A549 (cell line): ENCODE results near the gene DOCK1. TPM values are rescaled to one million over a fixed set of nuclear protein-coding genes. Genes with fewer than 3 reads are reported as not detected.

Source experiments
- ATAC-seq, 2 experiments: fragments of 200-7000 bp in 1 of 2; fragments of >200 bp in 1 of 2; cut with Nextera tagmentation in 1 of 2; cut with Tn5 transposase in 1 of 2; 3 replicates each; pipeline versions ENCODE4 v1.8.0 to v1.9.1; 2018 to 2020; ENCODE audit warnings: mild to moderate bottlenecking in 1 of 2, moderate library complexity in 1 of 2
- CTCF ChIA-PET: fragments of 300-600 bp; sonication (Branson Sonifier 250); formaldehyde crosslinking; extraction: SDS; loops from one replicate; lab custom pipeline; 2021; ENCODE audit warnings: antibody characterized with exemption, inconsistent platforms; lab: Yijun Ruan, JAX
- POLR2A ChIA-PET: fragments of 350-600 bp; formaldehyde crosslinking; extraction: SDS; loops from one replicate; lab custom pipeline; 2021; ENCODE audit warnings: antibody characterized with exemption, inconsistent platforms; lab: Yijun Ruan, JAX
- DNase-seq, 2 experiments: peaks; one replicate each; pipeline versions ENCODE4 v3.0.0 to v3.0.0-alpha.2; 2011 to 2016; ENCODE audit warnings: low read depth in 1 of 2, low spot score in 1 of 2
- FAIRE-seq: peaks from 2 replicates; lab custom pipeline; 2011; peaks lifted over from hg19 to GRCh38; lab: Jason Lieb, UNC
- H3K27ac ChIP-seq, 2 experiments: fragments of >200 bp; sonication (Bioruptor Twin); formaldehyde crosslinking; 3 replicates each; pipeline ENCODE4 v1.5.1; 2016 to 2017
- H3K4me1 ChIP-seq: fragments of >200 bp; sonication (Bioruptor Twin); formaldehyde crosslinking; 3 replicates; pipeline ENCODE4 v1.6.1; 2016
- H3K4me2 ChIP-seq: fragments of >200 bp; sonication (Bioruptor Twin); formaldehyde crosslinking; 3 replicates; pipeline ENCODE4 v1.6.1; 2016
- H3K4me3 ChIP-seq: fragments of >200 bp; sonication (Bioruptor Twin); formaldehyde crosslinking; 3 replicates; pipeline ENCODE4 v1.5.1; 2016
- H3K9me3 ChIP-seq: fragments of >200 bp; sonication (Bioruptor Twin); formaldehyde crosslinking; 3 replicates; pipeline ENCODE4 v1.6.1; 2016
- BCL3 ChIP-seq: fragments of >200 bp; sonication (Bioruptor Twin); formaldehyde crosslinking; IDR thresholded peaks from 3 replicates; pipeline ENCODE4 v1.6.1; 2016
- CHD2 ChIP-seq: fragments of 150-350 bp; IDR thresholded peaks from 2 replicates; pipeline ENCODE4 v1.6.1; 2014; ENCODE audit warnings: low read length; ENCODE audit not compliant: partially characterized antibody
- CHD4 ChIP-seq: fragments of 200-600 bp; sonication (generic); IDR thresholded peaks from 2 replicates; pipeline ENCODE4 v1.6.1; 2016; ENCODE audit warnings: antibody characterized with exemption, mild to moderate bottlenecking, borderline replicate concordance
- EHF ChIP-seq: fragments of 250-450 bp; sonication (Bioruptor Pico); IDR thresholded peaks from 2 replicates; pipeline ENCODE4 v1.5.0; 2020; ENCODE audit warnings: mild to moderate bottlenecking
- FOSL2 ChIP-seq, 2 experiments: fragments of 450-650 bp in 1 of 2; fragments of >200 bp in 1 of 2; sonication (Bioruptor Twin) in 1 of 2; formaldehyde crosslinking; IDR thresholded peaks; 2 replicates each; pipeline versions ENCODE4 v1.5.0 to v1.6.1; 2016 to 2020; ENCODE audit warnings: mild to moderate bottlenecking in 1 of 2, moderate library complexity in 1 of 2
- HES2 ChIP-seq: fragments of >200 bp; sonication (Bioruptor Twin); formaldehyde crosslinking; IDR thresholded peaks from 2 replicates; pipeline ENCODE4 v1.6.1; 2016
- HOXA7 ChIP-seq: fragments of 250-450 bp; sonication (Bioruptor Pico); IDR thresholded peaks from 2 replicates; pipeline ENCODE4 v1.5.0; 2020; ENCODE audit warnings: mild to moderate bottlenecking, moderate library complexity
- JUN ChIP-seq, 2 experiments: fragments of >200 bp; sonication (Bioruptor Twin); formaldehyde crosslinking; IDR thresholded peaks; 2 replicates in 1 of 2; 3 replicates in 1 of 2; pipeline ENCODE4 v1.6.1; 2016 to 2017
- KDM1A ChIP-seq: fragments of 200-600 bp; sonication (generic); IDR thresholded peaks from 2 replicates; pipeline ENCODE4 v1.6.1; 2016; ENCODE audit warnings: low read depth, mild to moderate bottlenecking
- NFE2L2 ChIP-seq: fragments of 150-350 bp; conservative IDR thresholded peaks from 2 replicates; pipeline ENCODE4 v1.6.1; 2014; ENCODE audit warnings: low read length
- NPAS2 ChIP-seq: fragments of 250-450 bp; sonication (Bioruptor Pico); IDR thresholded peaks from 2 replicates; pipeline ENCODE4 v1.8.0; 2022; ENCODE audit warnings: mild to moderate bottlenecking, moderate library complexity, borderline replicate concordance
- PHF8 ChIP-seq: fragments of 200-600 bp; sonication (generic); IDR thresholded peaks from 2 replicates; pipeline ENCODE4 v1.6.1; 2016; ENCODE audit warnings: low read depth, mild to moderate bottlenecking, antibody characterized with exemption, moderate library complexity, borderline replicate concordance
- RAD21 ChIP-seq, 2 experiments: fragments of >200 bp in 1 of 2; sonication (Bioruptor Twin) in 1 of 2; formaldehyde crosslinking in 1 of 2; IDR thresholded peaks in 1 of 2; conservative IDR thresholded peaks in 1 of 2; 2 replicates in 1 of 2; 3 replicates in 1 of 2; pipeline ENCODE4 v1.6.1; 2012 to 2018; ENCODE audit warnings: inconsistent platforms in 1 of 2
- RNF2 ChIP-seq: fragments of 200-600 bp; sonication (generic); IDR thresholded peaks from 2 replicates; pipeline ENCODE4 v1.6.1; 2016; ENCODE audit warnings: low read depth, mild to moderate bottlenecking, antibody characterized with exemption, moderate library complexity, borderline replicate concordance
- SMC3 ChIP-seq: fragments of >200 bp; sonication (Bioruptor Twin); formaldehyde crosslinking; IDR thresholded peaks from 3 replicates; pipeline ENCODE4 v1.6.1; 2018; ENCODE audit warnings: inconsistent platforms
- TP53 ChIP-seq: fragments of 250-450 bp; sonication (Bioruptor Pico); IDR thresholded peaks from 2 replicates; pipeline ENCODE4 v1.5.0; 2021; ENCODE audit warnings: mild to moderate bottlenecking, moderate library complexity
- ZC3H11A ChIP-seq: fragments of 450-650 bp; IDR thresholded peaks from 2 replicates; pipeline ENCODE4 v1.6.1; 2014; ENCODE audit warnings: antibody characterized with exemption, mild to moderate bottlenecking
- WGBS: methylation state at CpG from one replicate; pipeline ENCODE4 v1.1.6; 2017; ENCODE audit errors: missing lambda C conversion rate; 5-methylcytosine and 5-hydroxymethylcytosine counted together
- polyA plus RNA-seq, 4 experiments: library from polyadenylated mRNA; depleted of rRNA in 3 of 4; stranded (reverse); fragments of >200 nt; fragmentation: RNase III in 1 of 4; extraction: RNeasy Plus Mini Kit Qiagen cat#74134 plus additional on column Dnase treatment in 1 of 4; gene quantifications; 2 replicates in 3 of 4; 3 replicates in 1 of 4; pipeline ENCODE4 v1.2.3, GENCODE V29; 2011 to 2017

The DOCK1 gene
- polyA plus RNA-seq, 2 of the 4 experiments (the other 2 are of a cell fraction): 22.6 to 28.2 TPM

GRCh38 chr10:127034790-127035189, 129.6 kb downstream of the DOCK1 start:
- no peak for ATAC-seq
- 88% methylated on average over 5 of the region's 5 CpGs for WGBS
- CTCF ChIA-PET: no interaction called here
- Histone ChIP-seq H3K9me3 (no peaks in the 10 kb centered on the region), H3K4me3 (no peak overlapping the region), H3K4me1 (no peaks in the 10 kb centered on the region), H3K27ac (no peak overlapping the region)
- no peak for DNase-seq
- TF ChIP-seq FOSL2 (IDR thresholded peaks at IDR 0.05): no peak
- no peak for TF ChIP-seq FOSL2 (CRISPR knock-in tag; IDR thresholded peaks at IDR 0.05)
- TF ChIP-seq NPAS2 (CRISPR knock-in tag): no peak
- TF ChIP-seq JUN (IDR thresholded peaks at IDR 0.05): no peak
- TF ChIP-seq CHD2: no peak
- no peak for TF ChIP-seq EHF (CRISPR knock-in tag)
- TF ChIP-seq, all 56 proteins: peak for 0
- FAIRE-seq: no peak
- POLR2A ChIA-PET: no interaction called here
- H3K4me2 ChIP-seq: no peak overlapping the region

- 85% methylated on average over 4 of the region's 4 CpGs for WGBS
- CTCF ChIA-PET: no interaction called here
These were observed 130.6 kb downstream of the DOCK1 start for GRCh38 chr10:127035827-127036226.

GRCh38 chr10:127036987-127037386, 131.8 kb downstream of the DOCK1 start:
- TF ChIP-seq PHF8 (no peak), KDM1A (no peak)
- Histone ChIP-seq H3K4me3 (no peak overlapping the region), H3K9me3 (no peaks in the 10 kb centered on the region), H3K27ac (no peak overlapping the region), H3K4me2 (no peak overlapping the region), H3K4me1 (no peaks in the 10 kb centered on the region)
- CTCF ChIA-PET: interaction anchor here (0.6 kb wide), 1 partner anchor 317 kb away, joined by 4 read pairs; no protein-coding TSS in a partner anchor
- POLR2A ChIA-PET: no interaction called here
- FAIRE-seq (no peak), DNase-seq (no peak), ATAC-seq (no peak)
- WGBS: 96% methylated on average over 4 of the region's 4 CpGs

More at GRCh38 chr10:127035827-127036226, 130.6 kb downstream of the DOCK1 start:
- Histone ChIP-seq H3K4me3 (no peak overlapping the region), H3K4me1 (no peaks in the 10 kb centered on the region), H3K9me3 (no peaks in the 10 kb centered on the region), H3K4me2 (no peak overlapping the region), H3K27ac (no peak overlapping the region)
- POLR2A ChIA-PET: no interaction called here
- no peak for FAIRE-seq
- no peak for ATAC-seq
- TF ChIP-seq ZC3H11A (peak; percentile 75), EHF (CRISPR knock-in tag) (no peak), JUN (IDR thresholded peaks at IDR 0.05) (no peak), RNF2 (no peak)
- no peak for DNase-seq

- Histone ChIP-seq H3K4me1 (no peaks in the 10 kb centered on the region), H3K4me3 (no peak overlapping the region), H3K9me3 (no peaks in the 10 kb centered on the region), H3K27ac (no peak overlapping the region), H3K4me2 (no peak overlapping the region)
- no peak for DNase-seq
- ChIA-PET CTCF (no interaction called here), POLR2A (no interaction called here)
- FAIRE-seq: no peak
- no peak for TF ChIP-seq NFE2L2
- TF ChIP-seq HOXA7 (CRISPR knock-in tag): no peak
- no peak for TF ChIP-seq TP53
- TF ChIP-seq SMC3: no peak
- no peak for TF ChIP-seq CHD4
- no peak for TF ChIP-seq HES2
- TF ChIP-seq RAD21 (conservative IDR thresholded peaks at IDR 0.05 in 1 of 2, IDR thresholded peaks at IDR 0.05 in 1 of 2): no peak
- TF ChIP-seq EHF (CRISPR knock-in tag): no peak
- no peak for TF ChIP-seq BCL3
- no peak for ATAC-seq
- 98% methylated on average over 7 of the region's 8 CpGs for WGBS
These were observed 134.2 kb downstream of the DOCK1 start for GRCh38 chr10:127039435-127039834.
